ENCODE data around the gene CHIT1.
"Not testable (repeated sequence)": the region's sequence is repeated elsewhere in the genome, so short reads cannot be mapped to it uniquely, and the experiment has no call there.

The CHIT1 gene

GRCh38 chr1:203270448-203270847, 41.0 kb upstream of the CHIT1 start:
- Histone ChIP-seq H3K9me3 (ENCODE audit: insufficient read depth, low read length) (no peaks in the 10 kb centered on the region), H3K4me1 (ENCODE audit: insufficient read depth, insufficient read length) (peaks cover 11% of the 10 kb centered on the region), H3K27me3 (ENCODE audit: insufficient read depth, insufficient read length) (peaks cover 32% of the 10 kb centered on the region), H3K9ac (ENCODE audit: insufficient read length, low read depth) (no peak overlapping the region), H3K4me3 (ENCODE audit: insufficient read length, low read depth) (no peak overlapping the region), H3K36me3 (ENCODE audit: insufficient read depth, insufficient read length, low read length) (no peaks in the 10 kb centered on the region)
- TF ChIP-seq SUZ12 (IDR thresholded peaks at IDR 0.05; ENCODE audit: extremely low read depth, insufficient read depth, insufficient read length) = no peak
- DNase-seq (ENCODE audit: low read depth, low spot score) = no peak

- Histone ChIP-seq H3K9me3 (ENCODE audit: insufficient read depth, low read length) (no peaks in the 10 kb centered on the region), H3K4me1 (ENCODE audit: insufficient read depth, insufficient read length) (peaks cover 11% of the 10 kb centered on the region), H3K9ac (ENCODE audit: insufficient read length, low read depth) (peak overlapping the region; percentile 22), H3K4me3 (ENCODE audit: insufficient read length, low read depth) (no peak overlapping the region), H3K27me3 (ENCODE audit: insufficient read depth, insufficient read length) (peaks cover 27% of the 10 kb centered on the region), H3K36me3 (ENCODE audit: insufficient read depth, insufficient read length, low read length) (no peaks in the 10 kb centered on the region)
- DNase-seq (ENCODE audit: low read depth, low spot score) = no peak
- no peak for TF ChIP-seq YY1 (IDR thresholded peaks at IDR 0.05; ENCODE audit: insufficient read depth, insufficient read length)
- no peak for TF ChIP-seq ZNF274 (IDR thresholded peaks at IDR 0.05; ENCODE audit: low read depth, low read length)
- no peak for TF ChIP-seq SUZ12 (IDR thresholded peaks at IDR 0.05; ENCODE audit: extremely low read depth, insufficient read depth, insufficient read length)
Measured at GRCh38 chr1:203269654-203270020, 40.2 kb upstream of the CHIT1 start.

GRCh38 chr1:203268901-203269653, 39.6 kb upstream of the CHIT1 start:
- DNase-seq (ENCODE audit: low read depth, low spot score) = peak; percentile 76
- TF ChIP-seq ZNF274 (IDR thresholded peaks at IDR 0.05; ENCODE audit: low read depth, low read length) (no peak), SUZ12 (IDR thresholded peaks at IDR 0.05; ENCODE audit: extremely low read depth, insufficient read depth, insufficient read length) (no peak)
- peaks cover 11% of the 10 kb centered on the region for H3K4me1 ChIP-seq (ENCODE audit: insufficient read depth, insufficient read length)
- H3K9me3 ChIP-seq (ENCODE audit: insufficient read depth, low read length) = no peaks in the 10 kb centered on the region
- no peaks in the 10 kb centered on the region for H3K36me3 ChIP-seq (ENCODE audit: insufficient read depth, insufficient read length, low read length)
- peaks cover 22% of the 10 kb centered on the region for H3K27me3 ChIP-seq (ENCODE audit: insufficient read depth, insufficient read length)
- no peak overlapping the region for H3K4me3 ChIP-seq (ENCODE audit: insufficient read length, low read depth)
- H3K9ac ChIP-seq (ENCODE audit: insufficient read length, low read depth) = peak overlapping the region; percentile 22

GRCh38 chr1:203267912-203268311, 38.4 kb upstream of the CHIT1 start:
- H3K4me3 ChIP-seq (ENCODE audit: insufficient read length, low read depth) = no peak overlapping the region
- H3K9me3 ChIP-seq (ENCODE audit: insufficient read depth, low read length) = no peaks in the 10 kb centered on the region
- H3K36me3 ChIP-seq (ENCODE audit: insufficient read depth, insufficient read length, low read length) = no peaks in the 10 kb centered on the region
- H3K4me1 ChIP-seq (ENCODE audit: insufficient read depth, insufficient read length) = peaks cover 4% of the 10 kb centered on the region
- TF ChIP-seq SUZ12 (IDR thresholded peaks at IDR 0.05; ENCODE audit: extremely low read depth, insufficient read depth, insufficient read length) (no peak), YY1 (IDR thresholded peaks at IDR 0.05; ENCODE audit: insufficient read depth, insufficient read length) (no peak), ZNF274 (IDR thresholded peaks at IDR 0.05; ENCODE audit: low read depth, low read length) (no peak)
- H3K27me3 ChIP-seq (ENCODE audit: insufficient read depth, insufficient read length) = peaks cover 14% of the 10 kb centered on the region
- no peak for DNase-seq (ENCODE audit: low read depth, low spot score)
- peak overlapping the region; percentile 74 for H3K9ac ChIP-seq (ENCODE audit: insufficient read length, low read depth)

- no peak for TF ChIP-seq ZNF274 (IDR thresholded peaks at IDR 0.05; ENCODE audit: low read depth, low read length)
- TF ChIP-seq SUZ12 (IDR thresholded peaks at IDR 0.05; ENCODE audit: extremely low read depth, insufficient read depth, insufficient read length) = no peak
- TF ChIP-seq YY1 (IDR thresholded peaks at IDR 0.05; ENCODE audit: insufficient read depth, insufficient read length) = no peak
- H3K4me1 ChIP-seq (ENCODE audit: insufficient read depth, insufficient read length) = peaks cover 4% of the 10 kb centered on the region
- peak overlapping the region; percentile 46 for H3K4me3 ChIP-seq (ENCODE audit: insufficient read length, low read depth)
- H3K9ac ChIP-seq (ENCODE audit: insufficient read length, low read depth) = peak overlapping the region; percentile 74
- H3K27me3 ChIP-seq (ENCODE audit: insufficient read depth, insufficient read length) = peaks cover 9% of the 10 kb centered on the region
- H3K9me3 ChIP-seq (ENCODE audit: insufficient read depth, low read length) = no peaks in the 10 kb centered on the region
- peak; percentile 89 for DNase-seq (ENCODE audit: low read depth, low spot score)
- no peaks in the 10 kb centered on the region for H3K36me3 ChIP-seq (ENCODE audit: insufficient read depth, insufficient read length, low read length)
Measured at GRCh38 chr1:203267347-203267846, 37.9 kb upstream of the CHIT1 start.

- H3K4me1 ChIP-seq (ENCODE audit: insufficient read depth, insufficient read length); H3K4me3 ChIP-seq (ENCODE audit: insufficient read length, low read depth); H3K27me3 ChIP-seq (ENCODE audit: insufficient read depth, insufficient read length); H3K9me3 ChIP-seq (ENCODE audit: insufficient read depth, low read length); H3K36me3 ChIP-seq (ENCODE audit: insufficient read depth, insufficient read length, low read length); H3K9ac ChIP-seq (ENCODE audit: insufficient read length, low read depth); DNase-seq (ENCODE audit: low read depth, low spot score): not testable (repeated sequence)
Measured at GRCh38 chr1:203266140-203266539, 36.7 kb upstream of the CHIT1 start.

- no peak for DNase-seq (ENCODE audit: low read depth, low spot score)
- TF ChIP-seq ZNF274 (IDR thresholded peaks at IDR 0.05; ENCODE audit: low read depth, low read length) = no peak
- no peak for TF ChIP-seq YY1 (IDR thresholded peaks at IDR 0.05; ENCODE audit: insufficient read depth, insufficient read length)
- TF ChIP-seq SUZ12 (IDR thresholded peaks at IDR 0.05; ENCODE audit: extremely low read depth, insufficient read depth, insufficient read length) = no peak
- Histone ChIP-seq H3K36me3 (ENCODE audit: insufficient read depth, insufficient read length, low read length) (no peaks in the 10 kb centered on the region), H3K9ac (ENCODE audit: insufficient read length, low read depth) (no peak overlapping the region), H3K4me1 (ENCODE audit: insufficient read depth, insufficient read length) (peaks cover 4% of the 10 kb centered on the region), H3K27me3 (ENCODE audit: insufficient read depth, insufficient read length) (no peaks in the 10 kb centered on the region), H3K9me3 (ENCODE audit: insufficient read depth, low read length) (no peaks in the 10 kb centered on the region), H3K4me3 (ENCODE audit: insufficient read length, low read depth) (no peak overlapping the region)
Measured at GRCh38 chr1:203265541-203265940, 36.1 kb upstream of the CHIT1 start.

Data from NT2/D1 (cell line).